H1 (cell line): ENCODE measurements around the gene KNDC1. TPM values are rescaled to one million over a fixed set of nuclear protein-coding genes. Genes with fewer than 3 reads are reported as not detected.

Experiments
- CTCF ChIA-PET: fragments of 300-600 bp; sonication (Branson Sonifier 250); formaldehyde crosslinking; loops from one replicate; lab custom pipeline; 2021; ENCODE audit not compliant: partially characterized antibody; lab: Charles Lee
- POLR2A ChIA-PET: fragments of 300-600 bp; sonication (Branson Sonifier 250); formaldehyde crosslinking; loops from one replicate; lab custom pipeline; 2021; ENCODE audit warnings: inconsistent platforms; ENCODE audit not compliant: partially characterized antibody; lab: Charles Lee
- DNase-seq, 2 experiments: peaks; one replicate each; pipeline versions ENCODE4 v3.0.0 to v3.0.0-alpha.2; 2010 to 2022; ENCODE audit warnings: low spot score in 2 of 2, low read depth in 1 of 2, mixed read lengths in 1 of 2
- FAIRE-seq: peaks from 2 replicates; lab custom pipeline; 2011; peaks lifted over from hg19 to GRCh38; lab: Jason Lieb, UNC
- H2AFZ ChIP-seq: 2 replicates; pipeline ENCODE4 v1.8.1; 2012; ENCODE audit warnings: low read length, inconsistent platforms
- H2AK5ac ChIP-seq: 2 replicates; pipeline ENCODE4 v1.6.1; 2013; ENCODE audit warnings: low read depth, low read length
- H2BK120ac ChIP-seq: replicated peaks from 2 replicates; pipeline ENCODE3; 2013; ENCODE audit warnings: low read depth, low read length, inconsistent platforms
- H2BK12ac ChIP-seq: 2 replicates; pipeline ENCODE4 v1.6.1; 2013; ENCODE audit warnings: low read depth, low read length
- H2BK15ac ChIP-seq: 2 replicates; pipeline ENCODE4 v1.6.1; 2013; ENCODE audit warnings: low read length
- H2BK20ac ChIP-seq: 2 replicates; pipeline ENCODE4 v1.6.1; 2013; ENCODE audit warnings: low read length
- H2BK5ac ChIP-seq: 2 replicates; pipeline ENCODE4 v1.6.1; 2013; ENCODE audit warnings: low read depth, low read length
- H3K14ac ChIP-seq: 2 replicates; pipeline ENCODE4 v1.6.1; 2013; ENCODE audit warnings: inconsistent platforms; ENCODE audit not compliant: insufficient read length
- H3K18ac ChIP-seq: 2 replicates; pipeline ENCODE4 v1.6.1; 2013; ENCODE audit warnings: low read length; ENCODE audit errors: extremely low read depth
- H3K23ac ChIP-seq: 2 replicates; pipeline ENCODE4 v1.6.1; 2013; ENCODE audit warnings: inconsistent platforms; ENCODE audit not compliant: insufficient read length
- H3K23me2 ChIP-seq: 2 replicates; pipeline ENCODE4 v1.6.1; 2013; ENCODE audit warnings: low read depth, low read length
- H3K27ac ChIP-seq: 2 replicates; pipeline ENCODE4 v1.6.1; 2011; ENCODE audit warnings: low read depth, low read length, inconsistent platforms
- H3K27me3 ChIP-seq, 4 experiments: replicated peaks in 1 of 4; 1 replicate in 1 of 4; 2 replicates in 3 of 4; pipeline versions ENCODE4 v1.6.1 to v1.8.1; 2011 to 2013; ENCODE audit warnings: low read length in 3 of 4, mild to moderate bottlenecking in 3 of 4, inconsistent platforms in 2 of 4, mixed read lengths in 2 of 4, moderate library complexity in 1 of 4; ENCODE audit not compliant: control insufficient read depth in 3 of 4, insufficient read depth in 3 of 4; ENCODE audit errors: extremely low read depth in 1 of 4
- H3K36me3 ChIP-seq, 4 experiments: 2 replicates each; pipeline versions ENCODE4 v1.6.1 to v1.8.1; 2011 to 2013; ENCODE audit warnings: mild to moderate bottlenecking in 4 of 4, low read length in 3 of 4, moderate library complexity in 2 of 4, control low read depth in 1 of 4, inconsistent platforms in 1 of 4; ENCODE audit not compliant: insufficient read depth in 4 of 4, control insufficient read depth in 2 of 4
- H3K4ac ChIP-seq: replicated peaks from 2 replicates; pipeline ENCODE3; 2013; ENCODE audit warnings: low read length, low read depth, mixed read lengths, inconsistent platforms; ENCODE audit not compliant: insufficient read length
- H3K4me1 ChIP-seq, 4 experiments: replicated peaks in 1 of 4; 1 replicate in 1 of 4; 2 replicates in 3 of 4; pipeline versions ENCODE4 v1.6.1 to v1.8.1; 2011 to 2013; ENCODE audit warnings: low read length in 3 of 4, inconsistent platforms in 2 of 4, mixed read lengths in 1 of 4; ENCODE audit not compliant: insufficient read depth in 4 of 4, control insufficient read depth in 3 of 4
- H3K4me2 ChIP-seq, 2 experiments: 2 replicates each; pipeline versions ENCODE4 v1.6.1 to v1.8.1; 2011 to 2013; ENCODE audit warnings: low read depth in 2 of 2, low read length in 2 of 2, control low read depth in 1 of 2, inconsistent platforms in 1 of 2, mild to moderate bottlenecking in 1 of 2; ENCODE audit not compliant: insufficient read depth in 1 of 2
- H3K4me3 ChIP-seq, 4 experiments: fragments of 200-600, 300-600 bp in 1 of 4; sonication (generic), shearing (Covaris generic), sonication (Bioruptor Twin) in 1 of 4; 2 replicates each; pipeline versions ENCODE4 v1.5.1 to v1.8.1; 2011 to 2016; ENCODE audit warnings: low read length in 4 of 4, low read depth in 3 of 4, control low read depth in 2 of 4, inconsistent platforms in 2 of 4, mild to moderate bottlenecking in 2 of 4, mixed read lengths in 1 of 4, moderate library complexity in 1 of 4; ENCODE audit not compliant: insufficient read depth in 2 of 4; ENCODE audit errors: extremely low read depth in 1 of 4
- H3K56ac ChIP-seq: replicated peaks from 2 replicates; pipeline ENCODE3; 2013; ENCODE audit warnings: low read depth, mild to moderate bottlenecking, mixed read lengths, low read length, inconsistent platforms; ENCODE audit not compliant: insufficient read length
- H3K79me1 ChIP-seq: 2 replicates; pipeline ENCODE4 v1.6.1; 2013; ENCODE audit warnings: low read depth, low read length, control low read depth
- H3K79me2 ChIP-seq, 2 experiments: 2 replicates each; pipeline versions ENCODE4 v1.6.1 to v1.8.1; 2012 to 2013; ENCODE audit warnings: low read length in 2 of 2, mild to moderate bottlenecking in 2 of 2, inconsistent platforms in 1 of 2; ENCODE audit not compliant: insufficient read depth in 2 of 2, control insufficient read depth in 1 of 2
- H3K9ac ChIP-seq, 4 experiments: replicated peaks in 1 of 4; 1 replicate in 1 of 4; 2 replicates in 3 of 4; pipeline versions ENCODE4 v1.6.1 to v1.8.1; 2011 to 2013; ENCODE audit warnings: low read depth in 3 of 4, low read length in 3 of 4, control low read depth in 2 of 4, mild to moderate bottlenecking in 2 of 4, moderate library complexity in 2 of 4, inconsistent platforms in 1 of 4; ENCODE audit errors: extremely low read depth in 1 of 4
- H3K9me3 ChIP-seq, 2 experiments: 2 replicates each; pipeline versions ENCODE4 v1.6.1 to v1.8.1; 2012 to 2013; ENCODE audit warnings: mild to moderate bottlenecking in 2 of 2, moderate library complexity in 2 of 2, control low read depth in 1 of 2, inconsistent platforms in 1 of 2, low read depth in 1 of 2, low read length in 1 of 2, mixed read lengths in 1 of 2; ENCODE audit not compliant: insufficient read depth in 2 of 2
- H4K20me1 ChIP-seq, 2 experiments: replicated peaks in 1 of 2; 2 replicates each; pipeline versions ENCODE3 to v1.8.1; 2011 to 2013; ENCODE audit warnings: inconsistent platforms in 2 of 2, low read length in 2 of 2, mild to moderate bottlenecking in 1 of 2; ENCODE audit not compliant: insufficient read depth in 2 of 2, control insufficient read depth in 1 of 2
- H4K5ac ChIP-seq: 2 replicates; pipeline ENCODE4 v1.6.1; 2013; ENCODE audit warnings: low read length, low read depth, mixed read lengths, inconsistent platforms; ENCODE audit not compliant: insufficient read length
- H4K8ac ChIP-seq: 2 replicates; pipeline ENCODE4 v1.8.0; 2013; ENCODE audit warnings: mild to moderate bottlenecking, moderate library complexity, low read length, inconsistent platforms; ENCODE audit not compliant: insufficient read depth; ENCODE audit errors: extremely low read depth
- H4K91ac ChIP-seq: replicated peaks from 2 replicates; pipeline ENCODE3; 2013; ENCODE audit warnings: low read length, mixed read lengths, inconsistent platforms; ENCODE audit not compliant: insufficient read length
- BCL11A ChIP-seq, 2 experiments: IDR thresholded peaks; one replicate each; pipeline ENCODE4 v1.6.1; 2011; ENCODE audit warnings: low read depth in 2 of 2, low read length in 2 of 2, mild to moderate bottlenecking in 2 of 2
- CTBP2 ChIP-seq: IDR thresholded peaks from 2 replicates; pipeline ENCODE4 v1.7.0; 2011; ENCODE audit warnings: borderline replicate concordance, mild to moderate bottlenecking, moderate library complexity, mixed read lengths, low read length; ENCODE audit not compliant: insufficient read depth, insufficient read length
- JUN ChIP-seq: IDR thresholded peaks from 2 replicates; pipeline ENCODE4 v1.6.1; 2011; ENCODE audit warnings: low read depth, mild to moderate bottlenecking, improper control_type of control experiment, low read length
- SIN3A ChIP-seq, 2 experiments: IDR thresholded peaks in 1 of 2; conservative IDR thresholded peaks in 1 of 2; 2 replicates each; pipeline ENCODE4 v1.6.1; 2011 to 2012; ENCODE audit warnings: low read length in 2 of 2, improper control_type of control experiment in 1 of 2, low read depth in 1 of 2, mild to moderate bottlenecking in 1 of 2
- SRF ChIP-seq: IDR thresholded peaks from 2 replicates; pipeline ENCODE4 v1.6.1; 2011; ENCODE audit warnings: mild to moderate bottlenecking, low read depth, low read length, moderate library complexity
- WGBS, 2 experiments: shearing (Covaris generic) in 1 of 2; methylation state at CpG; one replicate each; pipeline versions ENCODE4 v1.1.6 to v1.1.7; 2013 to 2015; ENCODE audit warnings: low lambda C conversion rate in 2 of 2, mixed read lengths in 2 of 2, inconsistent platforms in 1 of 2, low coverage in 1 of 2, missing lambda C conversion rate in 1 of 2; ENCODE audit not compliant: insufficient replicate concordance in 2 of 2, insufficient coverage in 1 of 2, insufficient read length in 1 of 2; ENCODE audit errors: extremely low coverage in 1 of 2, missing lambda C conversion rate in 1 of 2; 5-methylcytosine and 5-hydroxymethylcytosine counted together
- polyA plus RNA-seq, 7 experiments: library from polyadenylated mRNA; depleted of rRNA in 3 of 7; stranded (reverse) in 5 of 7; unstranded in 2 of 7; fragments of >200 nt in 5 of 7; fragments of 200-250 nt in 2 of 7; gene quantifications; 1 replicate in 5 of 7; 2 replicates in 1 of 7; 4 replicates in 1 of 7; pipeline versions ENCODE4 v1.2.1 to v1.2.3, GENCODE V29; 2011 to 2013; ENCODE audit warnings: missing spikeins in 2 of 7, mixed read lengths in 2 of 7
- total RNA-seq: library from RNA; stranded (reverse); fragmentation: NEBNext Ultra II Directional; extraction: Animal tissue kit (Norgen Biotek cat#: 25700); gene quantifications from 2 replicates; pipeline ENCODE4 v1.2.1, GENCODE V29; 2021
- TF ChIP-seq, protein P1 (sequence below), 3 experiments: IDR thresholded peaks; 1 replicate in 2 of 3; 2 replicates in 1 of 3; pipeline versions ENCODE4 v1.5.1 to v1.6.1; 2011; ENCODE audit warnings: low read length in 3 of 3, mild to moderate bottlenecking in 3 of 3, inconsistent platforms in 2 of 3, low read depth in 1 of 3, moderate library complexity in 1 of 3; ENCODE audit not compliant: insufficient read depth in 1 of 3; ENCODE audit errors: control extremely low read depth in 1 of 3

Gene KNDC1
- total and polyA plus RNA-seq, 2 of the 8 experiments (the other 6 are each of a cell fraction or from before 2014, with no cell fraction given) = 7.5 to 16.7 TPM

DNA sequence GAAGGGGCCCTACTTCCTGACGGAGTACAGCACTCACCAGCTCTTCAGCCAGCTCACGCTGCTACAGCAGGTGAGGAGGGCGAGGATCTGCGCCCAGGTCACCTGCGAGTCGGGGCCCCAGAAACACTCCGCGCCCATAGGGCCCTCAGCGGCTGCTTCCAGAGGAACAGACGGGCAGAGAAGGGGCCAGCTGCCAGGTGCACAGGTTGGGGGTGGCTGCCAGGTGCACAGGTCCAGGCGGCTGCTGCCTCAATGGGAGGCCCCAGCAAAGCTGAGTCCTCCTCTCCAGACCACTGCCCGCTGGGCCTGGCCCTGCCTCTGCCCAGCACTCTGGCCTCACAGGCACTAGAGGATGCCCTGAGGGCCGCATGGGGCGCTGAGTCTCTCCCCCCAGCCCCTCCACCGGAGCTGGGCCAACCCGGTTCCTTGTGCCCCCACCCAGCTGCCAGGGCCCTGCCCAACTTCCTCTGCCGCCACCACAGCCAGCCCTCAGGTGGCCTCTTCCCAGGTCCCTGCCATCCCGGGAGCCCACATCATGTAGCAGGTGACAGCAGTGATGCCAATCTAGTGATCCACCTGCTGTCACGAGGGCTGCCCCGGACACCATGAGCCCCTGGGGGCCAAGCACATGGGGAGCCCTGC lies 53.0 kb downstream of the KNDC1 start:
- no peak for FAIRE-seq
- POLR2A ChIA-PET = interaction anchor here (1.4 to 2.0 kb wide), 3 partner anchors 9 to 51 kb away, joined by 3 to 7 read pairs (median 6); no protein-coding TSS in a partner anchor
- H3K18ac ChIP-seq = no peak overlapping the region
- TF ChIP-seq, protein P1, sequence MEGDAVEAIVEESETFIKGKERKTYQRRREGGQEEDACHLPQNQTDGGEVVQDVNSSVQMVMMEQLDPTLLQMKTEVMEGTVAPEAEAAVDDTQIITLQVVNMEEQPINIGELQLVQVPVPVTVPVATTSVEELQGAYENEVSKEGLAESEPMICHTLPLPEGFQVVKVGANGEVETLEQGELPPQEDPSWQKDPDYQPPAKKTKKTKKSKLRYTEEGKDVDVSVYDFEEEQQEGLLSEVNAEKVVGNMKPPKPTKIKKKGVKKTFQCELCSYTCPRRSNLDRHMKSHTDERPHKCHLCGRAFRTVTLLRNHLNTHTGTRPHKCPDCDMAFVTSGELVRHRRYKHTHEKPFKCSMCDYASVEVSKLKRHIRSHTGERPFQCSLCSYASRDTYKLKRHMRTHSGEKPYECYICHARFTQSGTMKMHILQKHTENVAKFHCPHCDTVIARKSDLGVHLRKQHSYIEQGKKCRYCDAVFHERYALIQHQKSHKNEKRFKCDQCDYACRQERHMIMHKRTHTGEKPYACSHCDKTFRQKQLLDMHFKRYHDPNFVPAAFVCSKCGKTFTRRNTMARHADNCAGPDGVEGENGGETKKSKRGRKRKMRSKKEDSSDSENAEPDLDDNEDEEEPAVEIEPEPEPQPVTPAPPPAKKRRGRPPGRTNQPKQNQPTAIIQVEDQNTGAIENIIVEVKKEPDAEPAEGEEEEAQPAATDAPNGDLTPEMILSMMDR (IDR thresholded peaks at IDR 0.05; ENCODE audit: control extremely low read depth in 1 of 3, insufficient read depth in 1 of 3, low read depth in 1 of 3, low read length in 3 of 3) = no peak
- no peak for TF ChIP-seq CTBP2
- TF ChIP-seq SRF = no peak
- TF ChIP-seq JUN = no peak
- no peak for TF ChIP-seq BCL11A (IDR thresholded peaks at IDR 0.05; ENCODE audit: low read depth in 2 of 2, low read length in 2 of 2)
- TF ChIP-seq SIN3A (conservative IDR thresholded peaks at IDR 0.05 in 1 of 2, IDR thresholded peaks at IDR 0.05 in 1 of 2; ENCODE audit: low read depth in 1 of 2, low read length in 2 of 2) = no peak
- TF ChIP-seq, all 59 proteins: peak for 0
- 97% methylated on average over 17 of the region's 20 CpGs; no CpG with 5 or more reads in 1 of the 2 experiments for WGBS, 2 experiments
- Histone ChIP-seq H3K9me3 (peaks cover 0 to 4% of the 10 kb centered on the region in 2 experiments; a peak in 1 of 4 replicates), H3K79me1 (no peaks in the 10 kb centered on the region), H3K27me3 (no peaks in the 10 kb centered on the region; a peak in 1 of 7 replicates), H2AFZ (no peak overlapping the region), H2BK15ac (no peak overlapping the region), H2AK5ac (no peak overlapping the region), H4K20me1 (peaks cover 0 to 12% of the 10 kb centered on the region in 2 experiments), H3K4me3 (no peak overlapping the region), H4K8ac (no peak overlapping the region), H3K4me2 (no peak overlapping the region), H4K91ac (no peak overlapping the region), H2BK120ac (no peak overlapping the region), H3K23me2 (peaks cover 8% of the 10 kb centered on the region), H3K36me3 (no peaks in the 10 kb centered on the region; a peak in 3 of 8 replicates), H3K27ac (no peak overlapping the region), H3K79me2 (no peaks in the 10 kb centered on the region), H3K4me1 (no peaks in the 10 kb centered on the region; a peak in 1 of 7 replicates), H4K5ac (no peak overlapping the region), H3K4ac (no peak overlapping the region), H2BK20ac (no peak overlapping the region), H3K23ac (no peak overlapping the region), H2BK5ac (no peak overlapping the region), H3K9ac (no peak overlapping the region), H2BK12ac (no peak overlapping the region), H3K56ac (no peak overlapping the region), H3K14ac (no peak overlapping the region)
- DNase-seq = no peak
- CTCF ChIA-PET = interaction anchor here (0.6 to 1.9 kb wide), 7 partner anchors 13 to 308 kb away, joined by 3 to 5 read pairs (median 3); no protein-coding TSS in a partner anchor
